ENCODE measurements around the gene ARHGAP23.
A peak's percentile ranks its signal among the peaks of the same experiment; 100 is the strongest.
"Not testable (repeated sequence)": the region's sequence is repeated elsewhere in the genome, so short reads cannot be mapped to it uniquely, and the experiment has no call there.

Gene ARHGAP23

GRCh38 chr17:38461683-38462082 is 33.4 kb downstream of the ARHGAP23 start:
- no peak for DNase-seq (ENCODE audit: low spot score)

GRCh38 chr17:38463451-38463858 is 35.2 kb downstream of the ARHGAP23 start:
- DNase-seq (ENCODE audit: low spot score): no peak

- no peak for DNase-seq (ENCODE audit: low spot score)
Measured at GRCh38 chr17:38464251-38464722, 36.0 kb downstream of the ARHGAP23 start.

GRCh38 chr17:38464723-38465390 is 36.6 kb downstream of the ARHGAP23 start:
- no peak for DNase-seq (ENCODE audit: low spot score)

- no peak for DNase-seq (ENCODE audit: low spot score)
Measured at GRCh38 chr17:38465391-38466345, 37.4 kb downstream of the ARHGAP23 start.

- DNase-seq (ENCODE audit: low spot score): no peak
Measured at GRCh38 chr17:38466346-38467315, 38.4 kb downstream of the ARHGAP23 start.

- no peak for DNase-seq (ENCODE audit: low spot score)
Measured at GRCh38 chr17:38467491-38467890, 39.2 kb downstream of the ARHGAP23 start.

GRCh38 chr17:38469875-38470274 is 41.6 kb downstream of the ARHGAP23 start:
- DNase-seq (ENCODE audit: low spot score): no peak

- DNase-seq (ENCODE audit: low spot score): not testable (repeated sequence)
Measured at GRCh38 chr17:38471253-38471652, 43.0 kb downstream of the ARHGAP23 start.

GRCh38 chr17:38474666-38475065 is 46.4 kb downstream of the ARHGAP23 start:
- not testable (repeated sequence) for DNase-seq (ENCODE audit: low spot score)

GRCh38 chr17:38476549-38476948 is 48.3 kb downstream of the ARHGAP23 start:
- no peak for DNase-seq (ENCODE audit: low spot score)

- not testable (repeated sequence) for DNase-seq (ENCODE audit: low spot score)
Measured at GRCh38 chr17:38477417-38477816, 49.2 kb downstream of the ARHGAP23 start.

GRCh38 chr17:38477951-38478350 is 49.7 kb downstream of the ARHGAP23 start:
- DNase-seq (ENCODE audit: low spot score): not testable (repeated sequence)

- DNase-seq (ENCODE audit: low spot score): not testable (repeated sequence)
Measured at GRCh38 chr17:38478667-38479066, 50.4 kb downstream of the ARHGAP23 start.

- not testable (repeated sequence) for DNase-seq (ENCODE audit: low spot score)
Measured at GRCh38 chr17:38482039-38482699, 53.9 kb downstream of the ARHGAP23 start.

GRCh38 chr17:38482700-38483043 is 54.4 kb downstream of the ARHGAP23 start:
- DNase-seq (ENCODE audit: low spot score): not testable (repeated sequence)

GRCh38 chr17:38484242-38485145 is 56.2 kb downstream of the ARHGAP23 start:
- peak; percentile 53 for DNase-seq (ENCODE audit: low spot score)

GRCh38 chr17:38485146-38485468 is 56.8 kb downstream of the ARHGAP23 start:
- DNase-seq (ENCODE audit: low spot score): no peak

GRCh38 chr17:38485681-38486298 is 57.5 kb downstream of the ARHGAP23 start:
- not testable (repeated sequence) for DNase-seq (ENCODE audit: low spot score)

- not testable (repeated sequence) for DNase-seq (ENCODE audit: low spot score)
Measured at GRCh38 chr17:38489774-38490173, 61.5 kb downstream of the ARHGAP23 start.

Measured in COLO829 (cell line).